Sigmoid colon (tissue), 7 donors: Measurements from ENCODE around the gene CIAO2A. TPM values are rescaled to one million over a fixed set of nuclear protein-coding genes. Genes with fewer than 3 reads are reported as not detected.

Experiments
- DNase-seq: peaks from one replicate; pipeline ENCODE4 v3.0.0-alpha.2; 2019
- H3K27ac ChIP-seq, 4 donors: fragments of 200-600 bp; sonication (generic); one replicate each; pipeline ENCODE4 v1.5.1; 2016 to 2019; ENCODE audit warnings: mild to moderate bottlenecking in 1 of 4
- H3K27me3 ChIP-seq, 3 donors: fragments of 200-600 bp; sonication (generic); one replicate each; pipeline ENCODE4 v1.5.1; 2019; ENCODE audit warnings: mild to moderate bottlenecking in 1 of 3
- H3K36me3 ChIP-seq, 4 donors: fragments of 200-600 bp; sonication (generic); one replicate each; pipeline ENCODE4 v1.5.1; 2016 to 2019
- H3K4me1 ChIP-seq, 4 donors: fragments of 200-600 bp; sonication (generic); one replicate each; pipeline ENCODE4 v1.5.1; 2017 to 2019
- H3K4me3 ChIP-seq, 4 donors: fragments of 200-600 bp; sonication (generic); one replicate each; pipeline ENCODE4 v1.5.1; 2017 to 2019; ENCODE audit warnings: mild to moderate bottlenecking in 2 of 4, moderate library complexity in 1 of 4
- H3K9me3 ChIP-seq, 4 donors: fragments of 200-600 bp in 3 of 4; sonication (generic) in 3 of 4; one replicate each; pipeline versions ENCODE4 v1.5.1 to v1.6.1; 2013 to 2019
- EP300 ChIP-seq, 4 donors: sonication (generic); formaldehyde crosslinking; IDR thresholded peaks; one replicate each; pipeline ENCODE4 v1.6.1; 2017; ENCODE audit warnings: antibody characterized with exemption in 4 of 4
- POLR2A ChIP-seq, 2 donors: fragments of 450-650 bp; IDR thresholded peaks; one replicate each; pipeline ENCODE4 v1.6.1; 2016; ENCODE audit warnings: antibody characterized with exemption in 2 of 2, mild to moderate bottlenecking in 2 of 2, moderate library complexity in 2 of 2
- POLR2AphosphoS5 ChIP-seq, 4 donors: sonication (generic); formaldehyde crosslinking; IDR thresholded peaks; one replicate each; pipeline ENCODE4 v1.6.1; 2017; ENCODE audit warnings: antibody characterized with exemption in 4 of 4
- WGBS, 2 donors: extraction: QIAGEN DNeasy Blood & Tissue Kit; methylation state at CpG; one replicate each; pipeline ENCODE4 v1.1.7; 2013; 5-methylcytosine and 5-hydroxymethylcytosine counted together
- intact Hi-C: fragments of 100-400 bp; cut with DNase I; formaldehyde crosslinking; loops from one replicate; pipeline ENCODE4 v1.15.1; 2023
- polyA plus RNA-seq, 3 donors: library from polyadenylated mRNA; stranded (reverse); fragments of 200-250 nt; gene quantifications; one replicate each; pipeline ENCODE4 v1.2.3, GENCODE V29; 2013
- total RNA-seq, 4 donors: library from RNA; depleted of rRNA; stranded (reverse); fragments of >200 nt; gene quantifications; one replicate each; pipeline ENCODE4 v1.1.0, GENCODE V29; 2016
- TF ChIP-seq, protein P1 (sequence below), 4 experiments: fragments of 450-650 bp in 3 of 4; fragments of 200-600 bp in 1 of 4; IDR thresholded peaks; one replicate each; pipeline ENCODE4 v1.5.1; 2016 to 2019; ENCODE audit warnings: antibody characterized with exemption in 4 of 4, mild to moderate bottlenecking in 3 of 4, moderate library complexity in 2 of 4
- donor health status: healthy with polysubstance abuse.
- donor health status: Bipolar disorder and iron deficiency.
- donor health status: healthy.

CIAO2A gene
- total and polyA plus RNA-seq, 7 donors = 24.7 to 339 (median 51.7) TPM

GRCh38 chr15:64045101-64045435, 48.6 kb downstream of the CIAO2A start:
- H3K4me1 ChIP-seq = peaks cover 0 to 19% (median 11%) of the 10 kb centered on the region in 4 donors
- no peaks in the 10 kb centered on the region for H3K9me3 ChIP-seq
- intact Hi-C loops = no loop called here
- TF ChIP-seq POLR2A (IDR thresholded peaks at IDR 0.05) (no peak), EP300 (IDR thresholded peaks at IDR 0.05) (no peak), POLR2AphosphoS5 (IDR thresholded peaks at IDR 0.05) (no peak)
- TF ChIP-seq, protein P1, sequence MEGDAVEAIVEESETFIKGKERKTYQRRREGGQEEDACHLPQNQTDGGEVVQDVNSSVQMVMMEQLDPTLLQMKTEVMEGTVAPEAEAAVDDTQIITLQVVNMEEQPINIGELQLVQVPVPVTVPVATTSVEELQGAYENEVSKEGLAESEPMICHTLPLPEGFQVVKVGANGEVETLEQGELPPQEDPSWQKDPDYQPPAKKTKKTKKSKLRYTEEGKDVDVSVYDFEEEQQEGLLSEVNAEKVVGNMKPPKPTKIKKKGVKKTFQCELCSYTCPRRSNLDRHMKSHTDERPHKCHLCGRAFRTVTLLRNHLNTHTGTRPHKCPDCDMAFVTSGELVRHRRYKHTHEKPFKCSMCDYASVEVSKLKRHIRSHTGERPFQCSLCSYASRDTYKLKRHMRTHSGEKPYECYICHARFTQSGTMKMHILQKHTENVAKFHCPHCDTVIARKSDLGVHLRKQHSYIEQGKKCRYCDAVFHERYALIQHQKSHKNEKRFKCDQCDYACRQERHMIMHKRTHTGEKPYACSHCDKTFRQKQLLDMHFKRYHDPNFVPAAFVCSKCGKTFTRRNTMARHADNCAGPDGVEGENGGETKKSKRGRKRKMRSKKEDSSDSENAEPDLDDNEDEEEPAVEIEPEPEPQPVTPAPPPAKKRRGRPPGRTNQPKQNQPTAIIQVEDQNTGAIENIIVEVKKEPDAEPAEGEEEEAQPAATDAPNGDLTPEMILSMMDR (IDR thresholded peaks at IDR 0.05) = no peak
- H3K27me3 ChIP-seq = no peaks in the 10 kb centered on the region
- 64 to 66% methylated on average over 5 of the region's 5 CpGs for WGBS, 2 donors
- no peak for DNase-seq
- no peak overlapping the region for H3K27ac ChIP-seq
- H3K36me3 ChIP-seq = no peaks in the 10 kb centered on the region
- no peak overlapping the region for H3K4me3 ChIP-seq

DNA sequence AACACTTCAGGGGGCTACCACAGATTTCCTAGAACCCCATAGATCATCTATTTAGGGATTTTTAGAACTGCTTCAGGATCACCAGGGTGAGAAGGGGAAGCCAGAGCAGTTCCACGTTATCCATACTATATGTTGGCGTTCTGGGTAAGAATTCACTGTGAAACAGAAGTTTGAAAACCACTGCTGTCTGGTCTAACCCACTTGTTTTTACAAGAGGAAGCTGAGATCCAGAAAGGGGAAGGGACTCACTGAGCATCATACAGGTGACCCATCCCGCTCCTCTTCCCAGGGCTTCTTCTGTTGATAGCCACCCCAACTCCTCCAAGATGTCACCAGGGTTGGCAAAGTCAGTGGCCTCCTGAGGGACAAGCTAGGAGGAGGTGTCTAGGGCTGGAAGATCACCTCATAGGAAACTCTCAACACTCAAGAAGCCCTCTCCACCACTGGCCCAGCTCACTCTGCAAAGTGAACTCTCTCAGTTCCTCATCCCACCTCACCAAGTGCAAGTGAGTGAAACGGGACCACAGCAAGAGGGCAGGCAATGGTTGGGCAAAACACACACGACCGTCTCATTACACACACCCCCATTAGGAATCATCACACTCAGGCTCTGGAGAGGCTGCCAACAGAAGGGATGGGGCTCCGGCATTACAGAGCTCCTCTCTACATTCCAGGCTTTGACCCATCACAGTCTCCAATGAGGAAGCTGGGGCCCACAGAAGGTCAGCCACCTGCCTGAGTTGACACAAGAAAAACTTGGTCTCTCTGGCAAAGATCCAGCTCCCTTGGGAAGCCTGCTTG, 49.1 kb downstream of the CIAO2A start:
- intact Hi-C loops = no loop called here
- H3K4me1 ChIP-seq = peaks cover 0 to 19% (median 11%) of the 10 kb centered on the region in 4 donors
- WGBS, 2 donors = 59 to 77% methylated on average over 7 of the region's 7 CpGs
- H3K27ac ChIP-seq = no peak overlapping the region
- no peaks in the 10 kb centered on the region for H3K27me3 ChIP-seq
- no peak overlapping the region for H3K4me3 ChIP-seq
- no peaks in the 10 kb centered on the region for H3K36me3 ChIP-seq
- TF ChIP-seq POLR2A (IDR thresholded peaks at IDR 0.05) (no peak), EP300 (IDR thresholded peaks at IDR 0.05) (no peak), POLR2AphosphoS5 (IDR thresholded peaks at IDR 0.05) (no peak)
- TF ChIP-seq, protein P1 (IDR thresholded peaks at IDR 0.05) = no peak
- DNase-seq = no peak
- H3K9me3 ChIP-seq = no peaks in the 10 kb centered on the region

DNA sequence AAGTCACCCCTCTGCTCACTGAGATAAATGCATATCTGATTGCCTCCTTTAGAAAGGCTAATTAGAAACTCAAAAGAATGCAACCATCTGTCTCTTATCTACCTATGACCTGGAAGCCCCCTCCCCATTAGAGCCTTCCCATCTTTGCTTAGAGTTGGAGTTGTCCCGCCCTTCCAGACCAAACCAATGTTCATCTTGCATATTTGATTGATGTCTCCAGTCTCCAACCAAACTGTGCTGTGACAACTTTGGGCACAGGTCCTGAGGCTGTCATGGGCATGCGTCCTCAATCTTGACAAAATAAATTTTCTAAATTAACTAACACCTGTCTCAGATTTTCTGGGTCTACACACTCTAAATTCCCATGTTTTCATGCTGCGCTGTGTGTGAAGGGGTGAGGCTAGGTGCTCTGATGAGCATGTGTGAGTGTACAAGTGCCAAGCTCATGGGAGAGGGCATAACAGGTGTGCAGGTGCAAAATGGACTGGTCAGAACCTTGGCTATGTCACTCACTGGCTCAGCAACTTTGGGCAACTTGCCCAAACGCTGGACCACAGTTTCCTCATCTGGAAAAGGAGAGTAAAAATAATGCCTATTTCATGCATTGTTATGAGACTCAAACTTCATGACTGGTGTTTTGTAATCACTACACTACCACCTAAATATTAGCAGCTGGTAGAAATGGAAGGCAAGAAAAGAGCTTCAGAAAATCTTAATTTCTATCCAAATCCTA, 54.6 kb downstream of the CIAO2A start:
- TF ChIP-seq EP300 (IDR thresholded peaks at IDR 0.05) (no peak), POLR2A (IDR thresholded peaks at IDR 0.05) (no peak)
- TF ChIP-seq, protein P1 (IDR thresholded peaks at IDR 0.05) = no peak
- Histone ChIP-seq H3K27me3 (no peaks in the 10 kb centered on the region), H3K4me3 (no peak overlapping the region), H3K27ac (no peak overlapping the region), H3K9me3 (no peaks in the 10 kb centered on the region), H3K4me1 (no peaks in the 10 kb centered on the region), H3K36me3 (no peaks in the 10 kb centered on the region)
- WGBS, 2 donors = 92 to 95% methylated on average over 4 of the region's 4 CpGs
- intact Hi-C loops = no loop called here
- DNase-seq = no peak

GRCh38 chr15:64037966-64038365, 55.7 kb downstream of the CIAO2A start:
- Histone ChIP-seq H3K36me3 (no peaks in the 10 kb centered on the region), H3K4me1 (no peaks in the 10 kb centered on the region), H3K27ac (no peak overlapping the region), H3K9me3 (no peaks in the 10 kb centered on the region), H3K4me3 (no peak overlapping the region), H3K27me3 (no peaks in the 10 kb centered on the region)
- 45 to 92% methylated on average over 2 of the region's 2 CpGs for WGBS, 2 donors
- TF ChIP-seq EP300 (IDR thresholded peaks at IDR 0.05) (no peak), POLR2A (IDR thresholded peaks at IDR 0.05) (no peak), POLR2AphosphoS5 (IDR thresholded peaks at IDR 0.05) (no peak)
- TF ChIP-seq, protein P1 (IDR thresholded peaks at IDR 0.05) = no peak
- intact Hi-C loops = no loop called here
- no peak for DNase-seq
